NK-92 (cell line): ENCODE measurements around the gene PTPRU.

ENCODE experiments used
- DNase-seq: peaks from one replicate; lab custom pipeline; 2025; ENCODE audit not compliant: unreplicated experiment; lab: John Stamatoyannopoulos, UW

Gene PTPRU

GRCh38 chr1:29330089-29330488, 93.8 kb downstream of the PTPRU start:
- no peak for DNase-seq

- no peak for DNase-seq
Observed at GRCh38 chr1:29330856-29331255, 94.5 kb downstream of the PTPRU start.

GRCh38 chr1:29331309-29331708, 95.0 kb downstream of the PTPRU start:
- DNase-seq: no peak

- no peak for DNase-seq
Observed at GRCh38 chr1:29331729-29332128, 95.4 kb downstream of the PTPRU start.

GRCh38 chr1:29332204-29332603, 95.9 kb downstream of the PTPRU start:
- DNase-seq: no peak

- no peak for DNase-seq
Observed at GRCh38 chr1:29333008-29333407, 96.7 kb downstream of the PTPRU start.

GRCh38 chr1:29335573-29335972, 99.3 kb downstream of the PTPRU start:
- DNase-seq: no peak

GRCh38 chr1:29338908-29339575, 102.7 kb downstream of the PTPRU start:
- no peak for DNase-seq

- no peak for DNase-seq
Observed at GRCh38 chr1:29341936-29342335, 105.6 kb downstream of the PTPRU start.

GRCh38 chr1:29342351-29342750, 106.0 kb downstream of the PTPRU start:
- DNase-seq: no peak

GRCh38 chr1:29342983-29343382, 106.7 kb downstream of the PTPRU start:
- no peak for DNase-seq

GRCh38 chr1:29343476-29343875, 107.2 kb downstream of the PTPRU start:
- no peak for DNase-seq

- DNase-seq: no peak
Observed at GRCh38 chr1:29343908-29344307, 107.6 kb downstream of the PTPRU start.

GRCh38 chr1:29344336-29344735, 108.0 kb downstream of the PTPRU start:
- no peak for DNase-seq

- no peak for DNase-seq
Observed at GRCh38 chr1:29346576-29346975, 110.3 kb downstream of the PTPRU start.

- no peak for DNase-seq
Observed at GRCh38 chr1:29349871-29350491, 113.7 kb downstream of the PTPRU start.

GRCh38 chr1:29352719-29353420, 116.5 kb downstream of the PTPRU start:
- no peak for DNase-seq

GRCh38 chr1:29354511-29355098, 118.3 kb downstream of the PTPRU start:
- no peak for DNase-seq

- DNase-seq: no peak
Observed at GRCh38 chr1:29355375-29355774, 119.1 kb downstream of the PTPRU start.

- DNase-seq: no peak
Observed at GRCh38 chr1:29356663-29357062, 120.3 kb downstream of the PTPRU start.

GRCh38 chr1:29357452-29357851, 121.1 kb downstream of the PTPRU start:
- no peak for DNase-seq

GRCh38 chr1:29358183-29358582, 121.9 kb downstream of the PTPRU start:
- no peak for DNase-seq
